Stimulated activated CD8-positive, alpha-beta memory T cell treated with anti-CD3 and anti-CD28 coated beads, Interleukin-15, amount 100 ng/mL, for 1 hour (primary cell): ENCODE results near the gene ANKRD18B.
"Not testable (repeated sequence)": the region's sequence is repeated elsewhere in the genome, so short reads cannot be mapped to it uniquely, and the experiment has no call there.

Source experiments
- DNase-seq: peaks from one replicate; pipeline ENCODE4 v3.0.0-alpha.2; 2020; ENCODE audit warnings: low read depth

ANKRD18B gene

GRCh38 chr9:33533958-33534357 lies 9.9 kb downstream of the ANKRD18B start:
- DNase-seq = not testable (repeated sequence)

DNA sequence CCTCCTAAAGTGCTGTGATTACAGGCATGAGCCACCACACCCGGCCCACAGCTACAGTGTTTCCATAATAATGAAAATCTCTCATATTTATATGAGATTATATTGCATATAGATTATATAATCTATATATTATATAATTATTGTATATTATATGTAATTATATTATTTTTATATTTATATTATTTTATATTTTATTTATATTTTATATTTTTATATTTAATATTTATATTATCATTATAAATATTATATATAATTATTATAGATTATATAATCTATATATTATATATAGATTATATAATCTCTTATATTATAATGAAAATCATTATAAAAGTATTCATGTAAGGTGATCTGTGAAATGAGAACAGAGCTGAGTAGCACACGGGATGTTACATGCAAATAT lies 11.5 kb downstream of the ANKRD18B start:
- no peak for DNase-seq

- not testable (repeated sequence) for DNase-seq
Measured at GRCh38 chr9:33543463-33543862, 19.4 kb downstream of the ANKRD18B start.

DNA sequence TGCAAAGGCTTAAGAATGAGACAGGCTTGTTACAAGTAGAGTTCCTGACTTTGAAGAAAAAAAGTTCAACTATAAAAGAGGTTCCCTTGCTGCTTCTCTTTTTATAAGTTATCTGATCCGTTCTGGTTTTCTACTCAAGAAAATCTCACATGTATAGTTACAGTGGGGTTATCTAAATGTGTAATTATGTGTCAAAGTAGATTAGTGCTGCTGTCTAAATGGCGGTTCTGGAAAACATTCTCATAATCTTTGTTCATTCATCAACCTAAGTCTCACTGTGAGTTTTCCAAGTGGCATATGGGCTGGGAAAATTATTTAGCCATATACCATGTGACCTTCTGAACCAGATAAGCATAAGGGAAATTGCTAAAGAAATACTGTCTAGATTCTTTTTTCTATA lies 21.7 kb downstream of the ANKRD18B start:
- not testable (repeated sequence) for DNase-seq

- not testable (repeated sequence) for DNase-seq
Measured at GRCh38 chr9:33548816-33549215, 24.8 kb downstream of the ANKRD18B start.

GRCh38 chr9:33549418-33549817 lies 25.4 kb downstream of the ANKRD18B start:
- DNase-seq = not testable (repeated sequence)

DNA sequence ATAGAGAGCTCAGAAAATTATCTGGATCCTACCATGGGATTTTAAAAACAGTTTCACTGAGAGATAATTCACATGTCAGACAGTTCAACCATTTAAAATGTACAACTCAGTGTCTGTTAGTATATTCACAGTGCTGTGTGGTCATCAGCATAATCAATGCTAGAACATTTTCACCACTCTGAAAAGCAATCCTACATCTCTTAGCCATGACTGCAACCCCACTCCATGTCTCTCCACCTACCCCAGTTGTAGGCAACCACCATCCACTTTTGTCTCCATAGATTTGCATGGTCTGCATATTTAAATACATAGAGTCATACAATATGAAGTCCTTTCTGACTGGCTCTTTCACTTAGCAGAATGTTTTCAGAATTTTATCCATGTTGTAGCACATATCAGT lies 27.1 kb downstream of the ANKRD18B start:
- DNase-seq = not testable (repeated sequence)

DNA sequence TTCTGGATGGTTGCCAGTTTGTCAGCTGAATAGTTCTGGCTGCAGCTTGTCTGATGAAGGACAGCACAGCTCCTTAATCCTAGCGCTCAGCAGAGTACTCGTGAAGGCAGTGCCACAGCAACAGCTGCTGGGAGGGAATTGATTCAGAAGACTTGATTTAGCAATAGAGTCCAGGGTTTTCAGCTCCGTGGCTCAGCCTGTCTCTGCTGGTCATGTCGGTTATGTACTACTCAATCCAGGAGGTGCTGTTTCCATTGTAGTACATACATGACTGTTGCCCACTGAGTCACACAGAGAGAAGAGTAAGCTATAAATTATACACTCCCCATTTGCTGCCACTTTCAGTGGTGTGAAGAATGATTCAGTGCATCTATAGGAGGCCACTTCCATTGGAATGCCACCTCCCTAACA lies 28.3 kb downstream of the ANKRD18B start:
- DNase-seq = not testable (repeated sequence)

DNA sequence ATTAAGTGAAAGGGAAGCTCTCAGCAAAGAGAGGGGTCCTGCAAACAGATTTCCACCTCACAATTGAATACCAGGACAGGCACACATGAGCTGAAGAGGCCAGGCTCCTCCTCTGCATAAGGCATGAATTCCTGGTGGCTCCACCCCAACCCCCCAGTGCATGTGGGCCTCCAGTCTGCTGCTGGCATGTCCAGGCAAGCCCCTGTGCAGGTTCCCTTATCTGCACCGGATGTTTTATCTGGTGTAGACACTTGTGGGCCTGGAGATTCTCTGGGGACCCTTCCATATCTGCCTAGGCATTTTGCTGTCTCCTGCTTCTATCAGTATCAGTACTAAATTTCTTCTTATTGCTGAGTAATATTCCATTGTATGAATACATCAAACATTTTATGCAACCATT lies 36.2 kb downstream of the ANKRD18B start:
- not testable (repeated sequence) for DNase-seq

DNA sequence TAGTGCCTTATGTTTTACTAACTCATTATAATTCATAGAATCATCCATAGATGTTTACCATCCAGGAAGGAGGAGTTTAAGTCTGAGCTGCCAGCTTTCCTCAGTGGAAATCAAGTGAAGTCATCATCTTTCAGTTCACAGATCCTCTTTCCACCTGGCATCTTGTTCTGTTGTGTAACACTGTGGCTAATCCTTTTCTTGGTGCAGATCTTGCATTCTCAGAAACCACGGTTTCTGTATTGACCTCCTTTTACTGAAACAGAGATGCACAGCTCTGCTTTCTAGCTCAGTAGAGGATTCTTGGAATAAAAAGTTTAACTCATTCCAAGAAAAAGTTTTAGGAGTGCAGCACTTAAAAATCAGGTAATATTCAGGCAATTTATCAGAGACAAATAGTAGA lies 38.1 kb downstream of the ANKRD18B start:
- DNase-seq = not testable (repeated sequence)

DNA sequence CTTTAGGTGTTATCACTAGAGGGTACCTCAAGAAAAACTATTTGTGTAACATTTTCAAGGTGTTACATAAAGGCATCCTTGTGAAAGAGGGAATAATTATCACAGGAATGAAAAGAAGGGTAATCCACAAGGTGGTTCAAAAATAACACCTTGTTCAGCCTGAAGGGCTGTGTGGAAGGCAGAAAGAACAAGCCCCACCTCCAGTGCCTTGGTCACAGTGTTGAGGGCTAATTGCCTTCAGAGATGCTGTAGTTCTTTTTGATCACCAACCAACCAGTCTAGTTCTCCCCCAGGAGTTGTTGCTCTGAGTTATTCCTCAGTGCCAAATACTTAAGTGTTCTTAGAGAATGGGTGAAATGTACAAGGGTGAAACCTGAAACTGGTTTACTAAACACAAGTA lies 43.7 kb downstream of the ANKRD18B start:
- DNase-seq = not testable (repeated sequence)

- DNase-seq = not testable (repeated sequence)
Measured at GRCh38 chr9:33577786-33578185, 53.7 kb downstream of the ANKRD18B start.

DNA sequence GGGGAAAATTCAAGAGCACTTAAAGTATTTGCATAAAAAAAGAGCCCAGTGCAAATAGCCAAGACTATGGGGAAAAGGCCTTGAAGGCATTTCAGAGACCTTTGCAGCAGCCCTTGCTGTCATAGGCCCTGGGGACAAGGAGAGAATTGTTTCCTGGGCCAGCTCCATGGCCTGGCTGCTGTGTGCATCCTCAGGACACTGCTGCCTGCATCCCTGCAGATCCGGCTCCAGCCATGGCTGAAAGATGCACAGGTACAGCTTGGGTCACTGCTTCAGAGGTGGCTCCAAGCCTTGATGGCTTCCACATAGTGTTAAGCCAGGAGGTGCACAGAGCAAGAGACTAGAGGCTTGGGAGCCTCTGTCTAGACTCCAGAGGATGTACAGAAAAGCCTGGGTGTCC lies 55.9 kb downstream of the ANKRD18B start:
- DNase-seq = not testable (repeated sequence)

DNA sequence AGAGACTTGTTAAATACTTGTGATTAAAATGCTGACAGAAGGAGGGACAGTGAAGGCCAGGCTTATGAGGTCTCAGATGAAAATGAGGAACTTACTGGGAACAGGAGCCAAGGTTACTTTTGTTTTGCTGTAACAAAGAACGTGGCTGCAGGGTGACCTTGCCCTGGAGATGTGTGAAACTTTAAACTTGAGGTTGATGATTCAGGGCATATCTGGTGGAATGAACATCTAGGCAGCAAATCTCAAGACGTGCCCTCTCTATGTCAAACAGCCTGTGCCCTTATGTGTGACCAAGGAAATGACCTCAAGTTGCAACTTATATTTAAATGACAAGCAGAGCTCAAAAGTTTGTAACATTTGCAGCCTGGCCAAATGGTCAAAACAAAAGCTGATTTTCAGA lies 58.6 kb downstream of the ANKRD18B start:
- not testable (repeated sequence) for DNase-seq

GRCh38 chr9:33586128-33586527 lies 62.1 kb downstream of the ANKRD18B start:
- not testable (repeated sequence) for DNase-seq

DNA sequence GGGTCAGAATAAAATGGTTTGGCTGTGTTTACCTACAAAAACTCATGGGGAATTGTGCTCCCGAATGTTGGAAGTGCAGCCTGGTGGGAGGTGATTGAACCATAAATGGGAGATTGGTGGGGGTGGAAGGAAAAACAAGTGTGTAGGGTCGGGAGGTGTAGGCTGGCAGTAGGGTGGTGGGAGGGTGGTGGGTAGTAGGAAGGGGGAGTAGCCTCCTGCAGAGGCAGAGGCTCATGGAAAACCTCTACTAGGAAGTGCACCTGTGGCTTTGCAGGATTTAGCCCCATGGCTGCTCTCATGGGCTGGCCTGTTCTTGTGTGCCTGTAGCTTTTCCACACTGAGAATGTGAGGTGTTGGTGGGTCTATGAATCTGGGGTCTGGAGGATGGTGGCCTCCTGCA lies 63.7 kb downstream of the ANKRD18B start:
- DNase-seq = not testable (repeated sequence)

DNA sequence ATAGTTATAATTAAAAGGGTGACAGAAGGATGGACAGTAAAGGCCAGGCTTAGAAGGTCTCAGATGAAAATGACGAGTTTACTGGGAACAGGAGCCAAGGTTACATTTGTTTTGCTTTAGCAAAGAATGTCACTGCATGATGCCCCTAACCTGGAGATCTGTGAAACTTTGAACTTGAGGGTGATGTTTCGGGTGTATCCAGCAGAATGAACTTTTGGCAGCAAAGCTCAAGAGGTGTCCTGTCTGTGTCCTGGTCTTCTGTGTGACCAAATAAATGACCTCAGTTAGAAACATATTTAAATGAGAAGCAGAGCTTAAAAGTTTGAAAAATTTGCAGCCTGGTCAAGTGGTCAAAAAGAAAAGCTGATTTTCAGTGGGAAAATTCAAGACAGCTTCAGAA lies 64.8 kb downstream of the ANKRD18B start:
- DNase-seq = not testable (repeated sequence)

DNA sequence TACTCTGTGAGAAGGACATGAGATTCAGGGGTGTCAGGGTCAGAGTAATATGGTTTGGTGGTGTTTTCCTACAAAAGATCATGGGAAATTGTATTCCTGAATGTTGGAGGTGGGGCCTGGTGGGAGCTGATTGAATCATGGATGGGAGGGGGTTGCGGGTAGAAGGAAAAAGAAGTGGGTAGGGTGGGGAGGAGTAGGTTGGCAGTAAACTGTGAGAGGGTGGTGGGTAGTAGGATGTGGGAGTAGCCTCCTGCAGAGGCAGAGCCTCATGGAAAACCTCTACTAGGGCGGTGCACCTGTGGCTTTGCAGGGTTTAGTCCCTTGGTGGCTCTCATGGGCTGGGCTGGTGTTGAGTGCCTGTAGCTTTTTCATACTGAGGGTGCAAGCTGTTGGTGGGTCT lies 66.8 kb downstream of the ANKRD18B start:
- not testable (repeated sequence) for DNase-seq

DNA sequence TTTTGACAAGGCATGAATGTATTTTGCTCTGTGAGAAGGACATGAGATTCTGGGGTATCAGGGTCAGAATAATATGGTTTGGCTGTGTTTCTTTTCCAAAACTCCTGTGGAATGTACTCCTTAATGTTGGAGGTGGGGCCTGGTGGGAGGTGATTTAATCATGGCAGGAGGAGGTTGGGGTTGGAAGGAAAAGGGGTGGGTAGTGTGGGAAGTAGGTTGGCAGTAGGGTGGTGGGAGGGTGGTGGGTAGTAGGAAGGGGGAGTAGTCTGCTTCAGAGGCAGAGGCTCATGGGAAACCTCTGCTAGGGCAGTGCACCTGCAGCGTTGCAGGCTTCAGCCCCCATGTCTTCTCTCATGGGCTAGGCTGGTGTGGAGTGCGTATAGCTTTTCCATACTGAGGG lies 72.9 kb downstream of the ANKRD18B start:
- not testable (repeated sequence) for DNase-seq

GRCh38 chr9:33597386-33597785 lies 73.3 kb downstream of the ANKRD18B start:
- DNase-seq = not testable (repeated sequence)

DNA sequence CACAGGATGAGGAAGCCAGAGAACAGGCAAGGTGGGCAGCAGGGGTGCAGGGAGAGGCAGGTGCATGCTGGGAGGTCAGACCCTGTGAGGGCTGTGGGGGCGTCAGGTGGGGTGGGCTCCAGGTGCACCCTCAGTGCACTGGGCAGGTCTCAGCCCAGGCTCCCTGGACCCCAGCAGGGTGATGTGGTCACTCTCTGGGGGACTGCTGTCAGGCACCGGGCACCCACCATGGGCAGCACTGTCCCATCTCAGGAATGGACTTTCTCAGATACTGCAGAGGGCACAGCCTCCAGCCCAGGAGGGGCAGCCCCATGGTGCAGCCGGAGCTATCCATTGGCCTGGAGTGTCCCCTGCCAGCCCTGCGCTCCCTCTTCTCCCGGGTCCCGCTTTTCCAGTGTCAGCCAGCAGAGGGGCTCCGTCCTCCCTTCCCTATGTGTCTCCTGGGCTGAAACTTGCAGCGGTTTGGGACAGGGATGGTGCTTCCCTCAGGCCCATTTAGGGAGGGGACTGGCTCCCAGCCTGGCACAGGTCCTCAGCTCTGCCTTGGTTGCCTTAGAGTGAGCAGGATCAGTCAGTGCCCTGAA lies 74.8 kb downstream of the ANKRD18B start:
- DNase-seq = not testable (repeated sequence)

- not testable (repeated sequence) for DNase-seq
Measured at GRCh38 chr9:33600911-33601310, 76.9 kb downstream of the ANKRD18B start.

GRCh38 chr9:33604249-33604648 lies 80.2 kb downstream of the ANKRD18B start:
- DNase-seq = not testable (repeated sequence)

DNA sequence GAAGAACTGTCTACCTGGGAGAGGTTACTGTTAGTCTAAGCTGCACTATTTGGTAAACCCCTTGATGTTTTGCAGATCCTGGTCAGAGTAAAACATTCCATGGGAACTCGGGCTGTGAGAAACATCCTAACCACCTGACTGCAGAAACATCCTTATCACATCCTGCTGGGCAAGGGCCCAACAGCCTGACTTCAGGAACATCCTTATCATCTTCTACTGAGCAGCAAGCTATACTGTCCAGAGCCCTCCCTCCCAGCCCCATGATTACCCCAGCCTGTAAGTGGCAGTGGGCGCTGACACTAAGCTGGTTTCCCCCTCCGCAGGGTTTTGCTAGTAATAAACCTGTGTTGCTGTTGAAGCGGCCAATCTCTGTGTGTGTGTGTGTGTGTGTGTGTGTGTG lies 80.9 kb downstream of the ANKRD18B start:
- not testable (repeated sequence) for DNase-seq
